Skin epidermis (tissue), 12 donors: ENCODE data around the gene ITIH1.

Source experiments
- H3K27ac ChIP-seq, 21 experiments: fragments of 200-600 bp; sonication (generic) in 11 of 21; one replicate each; pipeline ENCODE4 v1.5.0; 2020; ENCODE audit warnings: mild to moderate bottlenecking in 3 of 21, inconsistent platforms in 2 of 21, moderate library complexity in 2 of 21
- H3K4me3 ChIP-seq, 7 experiments: fragments of 200-600 bp; sonication (generic) in 2 of 7; one replicate each; pipeline ENCODE4 v1.5.0; 2020; ENCODE audit warnings: inconsistent platforms in 2 of 7, mild to moderate bottlenecking in 2 of 7, moderate library complexity in 1 of 7

The ITIH1 gene

GRCh38 chr3:52805270-52806039 is 28.1 kb downstream of the ITIH1 start:
- no peak overlapping the region for H3K4me3 ChIP-seq
- no peak overlapping the region for H3K27ac ChIP-seq

DNA sequence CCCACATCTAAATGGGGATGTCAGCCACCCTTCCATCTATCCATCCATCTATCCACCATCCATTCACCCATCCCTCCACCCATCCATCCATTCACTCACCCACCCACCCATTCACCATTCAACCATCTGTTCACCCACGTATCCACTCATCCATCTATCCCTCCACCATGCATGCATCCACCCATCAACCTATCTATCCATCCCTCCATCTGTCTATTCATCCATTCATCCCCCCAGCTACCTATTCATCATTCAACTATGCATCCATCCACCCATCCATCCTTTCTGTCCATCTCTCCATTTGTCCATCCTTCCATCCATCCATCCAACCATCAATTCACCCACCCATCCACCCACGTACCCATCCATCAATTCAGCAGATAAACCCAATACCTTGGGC is 31.8 kb downstream of the ITIH1 start:
- Histone ChIP-seq H3K27ac (no peak overlapping the region), H3K4me3 (no peak overlapping the region)

GRCh38 chr3:52809662-52810377 is 32.4 kb downstream of the ITIH1 start:
- no peak overlapping the region for H3K27ac ChIP-seq
- no peak overlapping the region for H3K4me3 ChIP-seq

DNA sequence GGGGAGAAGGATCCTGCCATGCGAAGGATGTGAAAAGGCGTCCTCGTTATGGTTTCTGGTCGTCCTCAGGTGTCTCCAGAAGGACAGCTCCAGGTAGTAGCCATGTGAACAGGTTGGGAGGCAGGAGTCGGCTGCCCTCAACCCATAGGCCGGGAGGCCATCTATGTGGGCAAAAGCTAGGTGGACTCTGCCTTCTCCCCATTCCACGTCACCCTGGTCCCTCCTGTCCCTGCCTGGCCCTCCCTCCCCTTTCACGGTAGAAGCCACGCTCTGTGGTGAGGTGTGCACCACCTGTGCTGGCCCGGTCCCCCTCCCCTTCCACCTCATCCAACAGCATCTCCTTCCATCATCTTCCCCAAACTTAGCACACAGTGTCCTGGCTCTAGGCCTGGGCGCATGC is 33.5 kb downstream of the ITIH1 start:
- no peak overlapping the region for H3K4me3 ChIP-seq
- no peak overlapping the region for H3K27ac ChIP-seq

GRCh38 chr3:52811452-52812011 is 34.1 kb downstream of the ITIH1 start:
- Histone ChIP-seq H3K27ac (no peak overlapping the region), H3K4me3 (no peak overlapping the region)

- Histone ChIP-seq H3K4me3 (no peak overlapping the region), H3K27ac (no peak overlapping the region)
Observed at GRCh38 chr3:52813810-52814209, 36.4 kb downstream of the ITIH1 start.

DNA sequence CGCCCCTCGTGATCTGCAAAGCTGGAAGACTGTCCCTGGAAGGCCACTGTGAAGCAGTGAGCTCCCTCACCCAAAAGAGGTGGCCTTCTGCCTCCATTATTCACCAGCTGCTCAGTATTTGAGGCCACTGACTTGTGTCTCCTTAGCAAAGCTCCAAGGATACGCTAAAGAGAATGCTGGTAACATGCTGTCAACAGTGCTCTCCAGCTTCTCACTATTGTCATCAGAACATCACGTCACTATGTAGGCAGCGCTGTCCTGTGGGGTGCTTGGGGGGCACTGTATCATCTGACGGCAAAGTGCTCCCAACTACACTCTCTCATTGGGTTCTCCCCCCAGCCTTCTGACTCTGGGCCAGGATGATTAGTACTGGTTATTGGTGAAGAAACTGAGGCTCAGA is 38.8 kb downstream of the ITIH1 start:
- no peak overlapping the region for H3K27ac ChIP-seq

GRCh38 chr3:52816654-52817053 is 39.3 kb downstream of the ITIH1 start:
- no peak overlapping the region for H3K27ac ChIP-seq
- no peak overlapping the region for H3K4me3 ChIP-seq

More for the DNA sequence above, 38.8 kb downstream of the ITIH1 start:
- H3K4me3 ChIP-seq: no peak overlapping the region

GRCh38 chr3:52817221-52817620 is 39.8 kb downstream of the ITIH1 start:
- Histone ChIP-seq H3K4me3 (no peak overlapping the region), H3K27ac (no peak overlapping the region)

DNA sequence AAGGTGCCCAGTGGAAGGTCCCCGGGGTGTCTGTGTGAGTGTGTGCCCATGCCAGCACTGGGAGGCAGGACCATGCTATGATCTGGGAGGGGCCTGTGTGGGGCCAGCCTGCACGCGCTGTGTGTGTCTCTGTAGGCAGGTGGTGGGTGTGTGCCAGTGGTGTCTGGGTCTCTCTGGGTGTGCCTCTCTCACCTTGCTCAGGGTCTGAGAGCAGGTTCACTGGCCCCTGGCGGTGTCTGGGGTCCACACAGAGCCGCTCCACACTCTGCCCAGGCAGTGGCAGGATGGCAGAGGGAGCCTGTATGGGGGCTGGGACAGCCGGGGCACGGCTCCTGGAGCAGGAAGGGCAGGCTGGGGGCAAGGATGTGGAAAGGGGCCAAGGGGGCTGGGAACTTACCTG is 40.5 kb downstream of the ITIH1 start:
- H3K27ac ChIP-seq: no peak overlapping the region

DNA sequence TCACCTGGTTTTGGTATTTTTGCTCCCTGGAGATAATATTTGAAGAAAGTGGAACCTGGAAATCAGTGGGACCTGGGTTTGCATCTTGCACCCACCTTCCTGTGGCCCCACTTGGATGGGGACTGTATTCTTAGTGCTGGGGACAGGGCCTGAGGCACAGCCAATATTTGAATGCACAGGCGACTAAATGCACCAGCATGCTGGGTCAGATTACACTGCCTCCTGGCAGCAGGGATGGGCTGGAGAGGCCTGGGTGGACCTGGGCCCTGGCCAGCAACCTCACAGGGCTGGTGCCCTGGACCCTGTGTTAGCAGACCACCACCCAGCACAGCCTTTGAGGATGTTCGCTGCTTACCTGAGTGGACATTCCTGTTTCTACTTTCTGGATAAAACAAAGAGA is 42.5 kb downstream of the ITIH1 start:
- no peak overlapping the region for H3K27ac ChIP-seq

More for the DNA sequence above, 40.5 kb downstream of the ITIH1 start:
- H3K4me3 ChIP-seq: no peak overlapping the region

DNA sequence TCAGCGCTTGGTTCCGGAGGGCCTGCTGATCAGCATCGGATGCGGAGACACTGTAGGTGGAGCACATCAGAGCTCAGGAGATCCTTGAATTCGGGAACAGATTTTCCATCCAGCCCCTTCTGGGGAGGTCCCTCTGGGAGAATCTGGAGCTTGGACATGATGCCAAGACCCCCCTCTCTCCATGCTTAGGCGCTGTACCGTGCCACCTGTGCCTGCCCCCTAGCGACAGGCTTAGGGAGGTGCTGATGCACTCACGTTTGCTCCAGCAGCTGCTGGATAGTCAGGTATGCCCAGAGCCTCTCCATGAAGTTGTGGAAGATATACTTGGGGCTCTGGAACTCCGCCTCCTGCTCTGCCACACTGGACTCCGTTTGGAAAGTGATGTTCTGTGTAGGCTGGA is 43.3 kb downstream of the ITIH1 start:
- no peak overlapping the region for H3K4me3 ChIP-seq
- no peak overlapping the region for H3K27ac ChIP-seq

More for the DNA sequence above, 42.5 kb downstream of the ITIH1 start:
- H3K4me3 ChIP-seq: no peak overlapping the region

- Histone ChIP-seq H3K27ac (no peak overlapping the region), H3K4me3 (no peak overlapping the region)
Observed at GRCh38 chr3:52822363-52822762, 45.0 kb downstream of the ITIH1 start.

DNA sequence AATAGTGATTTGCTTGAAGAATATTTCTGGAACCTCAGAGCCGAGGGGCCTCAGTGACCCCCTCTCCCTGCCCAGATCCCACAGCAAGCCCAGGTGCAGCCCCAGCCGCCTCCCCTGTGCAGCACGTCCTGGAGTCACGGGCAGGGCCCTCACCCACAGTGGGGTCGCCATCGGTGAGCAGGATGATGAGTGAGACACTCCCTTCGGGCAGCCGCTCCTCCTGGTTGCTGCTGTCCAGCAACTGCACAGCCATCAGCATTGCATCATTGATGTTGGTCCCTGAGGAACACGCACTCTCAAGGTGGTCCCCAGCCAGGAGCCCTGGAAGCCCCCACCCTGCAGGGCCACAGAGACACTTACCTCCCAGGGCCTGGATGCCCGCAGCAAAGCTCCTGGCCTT is 46.6 kb downstream of the ITIH1 start:
- no peak overlapping the region for H3K27ac ChIP-seq
- H3K4me3 ChIP-seq: no peak overlapping the region

DNA sequence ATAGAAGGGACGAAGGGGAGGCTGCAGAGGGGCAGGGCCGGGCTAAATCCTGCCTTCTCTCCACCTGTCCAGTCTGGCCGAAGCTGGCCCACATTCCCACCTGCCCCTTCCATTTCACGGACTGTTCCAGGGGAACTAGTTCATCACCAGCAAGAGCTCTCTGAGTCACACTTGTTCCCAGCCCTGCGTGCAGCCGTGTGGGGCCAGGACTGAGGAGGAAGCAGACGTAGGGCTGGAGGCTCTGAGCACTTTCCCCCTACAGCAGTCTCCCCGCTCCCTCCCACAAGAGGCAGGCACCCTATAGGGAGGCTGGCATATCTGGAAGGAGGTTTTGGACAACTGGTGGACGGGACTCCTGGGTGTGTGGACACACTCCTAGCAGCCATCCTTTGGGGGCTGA is 50.0 kb downstream of the ITIH1 start:
- Histone ChIP-seq H3K27ac (no peak overlapping the region), H3K4me3 (no peak overlapping the region)

DNA sequence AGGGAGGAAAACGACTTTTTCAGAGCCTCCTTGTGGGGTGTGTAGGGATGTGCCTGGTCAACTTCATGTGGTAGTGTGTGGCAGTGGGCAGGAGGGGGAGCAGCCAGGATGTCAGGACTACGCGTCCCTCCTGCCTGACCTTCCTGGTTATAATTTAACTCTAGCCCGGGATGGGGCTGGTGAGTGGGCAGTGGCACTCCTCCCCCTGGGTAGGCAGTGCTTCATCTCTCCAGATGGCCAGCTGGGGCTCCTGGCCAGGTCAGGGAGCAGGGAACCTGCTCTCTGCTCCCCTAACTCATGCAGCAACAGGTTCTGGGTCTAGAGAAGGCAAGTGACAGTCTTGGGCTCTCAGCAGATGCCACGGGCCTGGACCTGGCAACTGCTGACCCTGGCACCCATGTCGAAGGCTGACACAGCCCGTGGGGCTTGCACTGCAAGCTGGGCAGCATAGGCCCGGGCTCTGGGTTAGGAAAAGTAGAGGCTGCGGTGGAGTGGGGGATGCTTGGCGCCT is 50.5 kb downstream of the ITIH1 start:
- H3K4me3 ChIP-seq: no peak overlapping the region
- no peak overlapping the region for H3K27ac ChIP-seq

GRCh38 chr3:52829482-52829881 is 52.1 kb downstream of the ITIH1 start:
- Histone ChIP-seq H3K4me3 (no peak overlapping the region), H3K27ac (no peak overlapping the region)

DNA sequence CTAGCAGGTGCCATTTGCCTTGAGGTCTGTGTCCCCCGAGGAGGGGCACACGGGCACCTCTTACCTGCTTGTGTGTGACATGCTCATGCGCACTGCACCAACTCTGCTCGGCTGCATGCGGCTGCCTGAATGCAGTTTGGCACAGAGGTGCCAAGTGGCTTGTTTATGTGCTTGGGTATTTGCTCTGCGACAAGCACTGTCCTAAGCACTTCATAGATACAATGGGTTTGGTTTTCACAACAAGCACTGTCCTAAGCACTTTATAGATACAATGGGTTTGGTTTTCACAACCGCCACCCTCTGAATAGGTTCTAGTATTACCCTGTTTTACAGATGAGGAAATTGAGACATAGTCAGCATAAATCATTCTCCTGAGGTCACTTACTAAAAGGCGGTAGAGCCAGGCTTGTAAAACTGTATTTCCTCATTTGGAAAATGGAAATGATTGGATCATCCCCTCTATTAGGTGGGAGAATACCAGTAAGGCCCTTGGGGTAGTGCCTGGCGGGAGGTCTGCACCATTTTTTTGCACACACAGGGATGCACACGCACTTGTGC is 52.6 kb downstream of the ITIH1 start:
- Histone ChIP-seq H3K27ac (no peak overlapping the region), H3K4me3 (no peak overlapping the region)

- Histone ChIP-seq H3K27ac (peak within 1 kb of the TSS in 5 of 21 experiments; percentile 0 to 60 (median 10)), H3K4me3 (no peak within 1 kb of the TSS)
Observed at GRCh38 chr3:52830535-52831258, 53.3 kb downstream of the ITIH1 start, which contains the start of gene ITIH4. ITIH4 (minus strand) TSS chr3:52830672; CDS start chr3:52830642, 30 bp downstream.
